Body of pancreas (tissue), 4 donors: Measurements from ENCODE around the gene ERAS. TPM values are rescaled to one million over a fixed set of nuclear protein-coding genes. Genes with fewer than 3 reads are reported as not detected.
"Not testable (repeated sequence)": the region's sequence is repeated elsewhere in the genome, so short reads cannot be mapped to it uniquely, and the experiment has no call there.

Experiments used
- ATAC-seq: fragments of 150-250 bp; one replicate; pipeline ENCODE4 v1.9.1; 2016
- DNase-seq, 4 donors: peaks; one replicate each; pipeline ENCODE4 v3.0.0-alpha.2; 2019
- H3K27ac ChIP-seq, 4 donors: fragments of 200-600 bp; sonication (generic); 1 replicate in 3 of 4; 2 replicates in 1 of 4; pipeline versions ENCODE4 v1.5.1 to v1.6.1; 2016 to 2019; ENCODE audit warnings: mild to moderate bottlenecking in 1 of 4, mixed read lengths in 1 of 4, moderate library complexity in 1 of 4
- H3K27me3 ChIP-seq, 2 donors: fragments of 200-600 bp; sonication (generic); one replicate each; pipeline ENCODE4 v1.6.0; 2016; ENCODE audit warnings: mild to moderate bottlenecking in 1 of 2
- H3K36me3 ChIP-seq, 2 donors: fragments of 200-600 bp; sonication (generic); replicated peaks in 1 of 2; 2 replicates each; pipeline ENCODE4 v1.5.1; 2016; ENCODE audit warnings: low read depth in 2 of 2; ENCODE audit not compliant: insufficient read depth in 1 of 2
- H3K4me1 ChIP-seq: fragments of 200-600 bp; sonication (generic); one replicate; pipeline ENCODE4 v1.6.0; 2016
- H3K4me3 ChIP-seq, 2 donors: fragments of 200-600 bp; sonication (generic); 1 replicate in 1 of 2; 2 replicates in 1 of 2; pipeline ENCODE4 v1.5.1; 2016 to 2019
- H3K9me3 ChIP-seq, 3 donors: fragments of 200-600 bp; sonication (generic); 1 replicate in 2 of 3; 2 replicates in 1 of 3; pipeline ENCODE4 v1.5.1; 2016
- POLR2A ChIP-seq, 3 donors: fragments of 450-650 bp; IDR thresholded peaks; one replicate each; pipeline ENCODE4 v1.6.1; 2016; ENCODE audit warnings: antibody characterized with exemption in 3 of 3, mild to moderate bottlenecking in 2 of 3
- WGBS, 2 donors: methylation state at CpG; one replicate each; pipeline ENCODE4 v1.1.5; 2017; 5-methylcytosine and 5-hydroxymethylcytosine counted together
- intact Hi-C: fragments of 100-400 bp; cut with DNase I; formaldehyde crosslinking; loops from one replicate; pipeline ENCODE4 v1.15.1; 2023
- total RNA-seq, 2 donors: library from RNA; depleted of rRNA; stranded (reverse); fragments of >200 nt; gene quantifications; one replicate each; pipeline ENCODE4 v1.1.0, GENCODE V29; 2016
- TF ChIP-seq, protein P1 (sequence below), 7 experiments: fragments of 450-650 bp in 4 of 7; fragments of 200-600 bp in 3 of 7; sonication (generic) in 3 of 7; IDR thresholded peaks; one replicate each; pipeline ENCODE4 v1.5.1; 2016 to 2019; ENCODE audit warnings: antibody characterized with exemption in 7 of 7

ERAS gene
- total RNA-seq, 2 donors from 2014 or later = not detected

DNA sequence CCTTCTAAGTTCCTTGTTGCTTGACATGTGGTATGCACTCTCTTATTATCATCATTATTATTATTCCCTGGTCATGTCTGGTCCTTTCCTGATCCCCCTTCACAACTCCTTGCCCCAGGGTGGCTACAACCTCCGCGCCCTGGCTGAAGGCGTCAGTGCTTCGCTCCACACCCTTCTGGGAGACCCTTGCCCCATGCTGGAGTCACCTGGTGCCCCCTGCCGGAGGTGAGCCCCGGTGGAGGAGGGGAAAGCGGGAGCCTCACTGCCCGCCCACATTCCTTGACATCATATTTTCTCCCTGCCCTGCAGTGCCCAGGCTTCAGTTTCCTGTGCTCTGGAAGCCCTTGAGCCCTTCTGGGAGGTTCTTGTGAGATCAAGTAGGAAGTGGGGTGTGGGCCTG, 11.0 kb upstream of the ERAS start:
- WGBS, 2 donors = 93 to 100% methylated on average over 3 to 5 of the region's 8 CpGs

DNA sequence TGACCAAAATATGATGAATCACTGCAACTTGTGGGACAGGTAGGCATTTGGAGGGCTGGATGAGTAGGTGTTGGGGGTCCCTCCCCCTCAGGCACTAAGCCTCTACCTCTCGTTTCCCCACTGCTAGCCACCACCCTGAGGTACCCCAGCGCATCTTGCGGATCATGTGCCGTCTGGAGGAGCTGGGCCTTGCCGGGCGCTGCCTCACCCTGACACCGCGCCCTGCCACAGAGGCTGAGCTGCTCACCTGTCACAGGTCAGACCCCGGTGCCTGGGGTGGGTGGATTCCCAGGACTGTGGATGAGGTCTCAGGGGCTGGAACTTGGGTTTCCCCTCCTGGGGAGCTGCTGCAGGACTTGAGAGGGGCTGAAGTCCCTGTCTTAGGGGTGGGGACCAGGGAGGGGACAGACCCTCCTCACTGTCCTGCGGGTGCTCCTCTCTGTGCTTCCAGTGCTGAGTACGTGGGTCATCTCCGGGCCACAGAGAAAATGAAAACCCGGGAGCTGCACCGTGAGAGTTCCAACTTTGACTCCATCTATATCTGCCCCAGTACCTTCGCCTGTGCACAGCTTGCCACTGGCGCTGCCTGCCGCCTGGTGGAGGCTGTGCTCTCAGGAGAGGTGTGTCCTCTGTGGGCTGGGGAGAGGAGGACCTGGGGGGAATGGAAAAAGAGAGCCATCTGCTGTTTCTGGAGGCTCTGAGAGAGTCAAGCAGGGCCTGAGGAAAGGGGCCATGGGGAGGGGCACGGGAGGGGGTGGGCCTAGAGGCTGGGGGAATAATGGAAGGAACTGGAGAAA, 10.1 kb upstream of the ERAS start:
- Histone ChIP-seq H3K36me3 (no peaks in the 10 kb centered on the region), H3K4me3 (no peak overlapping the region), H3K4me1 (no peaks in the 10 kb centered on the region), H3K27ac (no peak overlapping the region), H3K27me3 (no peaks in the 10 kb centered on the region), H3K9me3 (no peaks in the 10 kb centered on the region)
- no peak for TF ChIP-seq POLR2A (IDR thresholded peaks at IDR 0.05)
- TF ChIP-seq, protein P1, sequence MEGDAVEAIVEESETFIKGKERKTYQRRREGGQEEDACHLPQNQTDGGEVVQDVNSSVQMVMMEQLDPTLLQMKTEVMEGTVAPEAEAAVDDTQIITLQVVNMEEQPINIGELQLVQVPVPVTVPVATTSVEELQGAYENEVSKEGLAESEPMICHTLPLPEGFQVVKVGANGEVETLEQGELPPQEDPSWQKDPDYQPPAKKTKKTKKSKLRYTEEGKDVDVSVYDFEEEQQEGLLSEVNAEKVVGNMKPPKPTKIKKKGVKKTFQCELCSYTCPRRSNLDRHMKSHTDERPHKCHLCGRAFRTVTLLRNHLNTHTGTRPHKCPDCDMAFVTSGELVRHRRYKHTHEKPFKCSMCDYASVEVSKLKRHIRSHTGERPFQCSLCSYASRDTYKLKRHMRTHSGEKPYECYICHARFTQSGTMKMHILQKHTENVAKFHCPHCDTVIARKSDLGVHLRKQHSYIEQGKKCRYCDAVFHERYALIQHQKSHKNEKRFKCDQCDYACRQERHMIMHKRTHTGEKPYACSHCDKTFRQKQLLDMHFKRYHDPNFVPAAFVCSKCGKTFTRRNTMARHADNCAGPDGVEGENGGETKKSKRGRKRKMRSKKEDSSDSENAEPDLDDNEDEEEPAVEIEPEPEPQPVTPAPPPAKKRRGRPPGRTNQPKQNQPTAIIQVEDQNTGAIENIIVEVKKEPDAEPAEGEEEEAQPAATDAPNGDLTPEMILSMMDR (IDR thresholded peaks at IDR 0.05) = no peak
- intact Hi-C loops = no loop called here
- 90 to 92% methylated on average over 1 to 14 of the region's 18 CpGs for WGBS, 2 donors
- DNase-seq (no peak), ATAC-seq (no peak)

More for the DNA sequence above, 11.0 kb upstream of the ERAS start:
- DNase-seq (no peak), ATAC-seq (no peak)
- Histone ChIP-seq H3K27ac (no peak overlapping the region), H3K9me3 (no peaks in the 10 kb centered on the region), H3K4me1 (no peaks in the 10 kb centered on the region), H3K27me3 (no peaks in the 10 kb centered on the region), H3K4me3 (no peak overlapping the region), H3K36me3 (no peaks in the 10 kb centered on the region)
- TF ChIP-seq POLR2A (IDR thresholded peaks at IDR 0.05) = no peak
- TF ChIP-seq, protein P1 (IDR thresholded peaks at IDR 0.05) = no peak
- intact Hi-C loops = no loop called here

DNA sequence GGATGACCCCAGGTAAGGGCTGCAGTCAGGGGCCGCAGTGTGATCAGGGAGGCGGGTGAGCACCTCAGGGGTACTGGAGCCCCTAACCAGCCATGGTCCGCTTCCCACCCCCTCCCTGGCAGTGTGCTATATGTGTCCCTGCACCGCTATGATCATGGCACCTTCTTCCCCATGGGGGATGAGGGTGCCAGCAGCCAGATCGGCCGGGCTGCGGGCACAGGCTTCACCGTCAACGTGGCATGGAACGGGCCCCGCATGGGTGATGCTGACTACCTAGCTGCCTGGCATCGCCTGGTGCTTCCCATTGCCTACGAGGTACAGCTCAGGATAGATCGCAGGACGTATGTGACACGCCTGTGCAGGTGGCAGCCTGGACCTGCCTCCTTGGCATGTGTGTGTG, 8.2 kb upstream of the ERAS start:
- Histone ChIP-seq H3K36me3 (no peaks in the 10 kb centered on the region), H3K4me1 (no peaks in the 10 kb centered on the region), H3K27me3 (no peaks in the 10 kb centered on the region), H3K27ac (no peak overlapping the region), H3K4me3 (no peak overlapping the region), H3K9me3 (no peaks in the 10 kb centered on the region)
- WGBS, 2 donors = 75% methylated on average over 4 of the region's 16 CpGs; no CpG with 5 or more reads in 1 of the 2 donors
- intact Hi-C loops = no loop called here
- ATAC-seq (no peak), DNase-seq (no peak)
- TF ChIP-seq, protein P1 (IDR thresholded peaks at IDR 0.05) = no peak
- no peak for TF ChIP-seq POLR2A (IDR thresholded peaks at IDR 0.05)

DNA sequence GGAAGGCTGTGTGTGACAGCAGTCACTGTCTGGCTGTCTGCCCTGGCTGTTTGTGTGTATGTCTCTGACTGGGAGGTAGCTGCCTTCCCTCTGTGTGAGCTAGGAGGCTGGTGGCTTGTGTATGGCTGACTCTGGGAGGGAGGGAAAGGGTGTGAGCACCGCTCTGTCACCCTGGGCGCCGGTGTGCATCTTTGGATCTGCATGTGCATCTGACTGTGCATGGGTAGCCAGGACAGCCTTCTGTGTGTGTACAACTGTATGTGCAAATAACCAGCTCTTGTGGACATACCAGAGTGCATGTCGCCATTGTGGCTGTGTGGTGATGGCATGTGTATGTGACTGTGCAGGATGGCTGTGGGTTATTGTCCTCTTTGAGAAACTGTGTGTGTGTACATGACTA, 7.4 kb upstream of the ERAS start:
- H3K27ac ChIP-seq = no peak overlapping the region
- no peaks in the 10 kb centered on the region for H3K4me1 ChIP-seq
- H3K36me3 ChIP-seq = no peaks in the 10 kb centered on the region
- DNase-seq (no peak), ATAC-seq (no peak)
- intact Hi-C loops = no loop called here
- no peaks in the 10 kb centered on the region for H3K27me3 ChIP-seq
- no peaks in the 10 kb centered on the region for H3K9me3 ChIP-seq
- no peak overlapping the region for H3K4me3 ChIP-seq
- TF ChIP-seq, protein P1 (IDR thresholded peaks at IDR 0.05) = no peak
- TF ChIP-seq POLR2A (IDR thresholded peaks at IDR 0.05) = no peak
- 93% methylated on average over 3 of the region's 4 CpGs; no CpG with 5 or more reads in 1 of the 2 donors for WGBS, 2 donors

DNA sequence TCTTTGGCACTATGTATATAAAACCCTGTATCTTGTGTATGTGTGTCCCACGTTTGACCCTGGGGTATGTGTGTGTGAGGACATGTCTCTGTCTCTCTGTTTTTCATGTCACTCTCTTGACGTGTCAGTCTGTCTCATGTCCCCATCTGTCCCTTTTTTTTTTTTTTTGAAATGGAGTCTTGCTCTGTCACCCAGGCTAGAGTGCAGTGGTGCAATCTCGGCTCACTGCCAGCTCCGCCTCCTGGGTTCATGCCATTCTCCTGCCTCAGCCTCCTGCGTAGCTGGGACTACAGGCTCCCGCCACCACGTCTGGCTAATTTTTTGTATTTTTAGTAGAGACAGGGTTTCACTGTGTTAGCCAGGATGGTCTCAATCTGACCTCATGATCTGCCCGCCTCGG, 6.9 kb upstream of the ERAS start:
- not testable (repeated sequence) for H3K27ac ChIP-seq, H3K27me3 ChIP-seq

More for the DNA sequence above, 6.9 kb upstream of the ERAS start:
- ATAC-seq, DNase-seq, H3K4me1 ChIP-seq, intact Hi-C loops, H3K4me3 ChIP-seq, H3K36me3 ChIP-seq, H3K9me3 ChIP-seq: not testable (repeated sequence)
- WGBS, 2 donors = 83 to 94% methylated on average over 7 of the region's 9 CpGs
